Panc1 (cell line): ENCODE results near the gene WDR89. TPM values are rescaled to one million over a fixed set of nuclear protein-coding genes. Genes with fewer than 3 reads are reported as not detected.

Experiments used
- ATAC-seq: fragments of 200-7000 bp; cut with Tn5 transposase; 2 replicates; pipeline ENCODE4 v1.9.1; 2020; ENCODE audit warnings: mild to moderate bottlenecking, moderate library complexity
- BruUV-seq: library from RNA; stranded (reverse); fragments of 400-500 nt; replicated peaks from 2 replicates; lab custom pipeline; 2021; lab: Mats Ljungman, UMichigan
- CTCF ChIA-PET: fragments of 300-600 bp; sonication (Branson Sonifier 250); formaldehyde crosslinking; loops from one replicate; lab custom pipeline; 2022; ENCODE audit warnings: antibody characterized with exemption; lab: Charles Lee
- POLR2A ChIA-PET: fragments of 300-600 bp; sonication (Branson Sonifier 250); formaldehyde crosslinking; loops from one replicate; lab custom pipeline; 2022; ENCODE audit warnings: antibody characterized with exemption; lab: Charles Lee
- DNase-seq: peaks from one replicate; pipeline ENCODE4 v3.0.0-alpha.2; 2010; ENCODE audit warnings: low read depth, low spot score
- H3K27ac ChIP-seq: 2 replicates; pipeline ENCODE4 v1.5.1; 2011; ENCODE audit warnings: mild to moderate bottlenecking, low read length, inconsistent platforms
- H3K27me3 ChIP-seq: fragments of 200-500 bp; sonication (Bioruptor generic); 2 replicates; pipeline ENCODE4 v1.6.0; 2014; ENCODE audit warnings: low read length, inconsistent platforms; ENCODE audit not compliant: control insufficient read depth, insufficient read depth
- H3K36me3 ChIP-seq: fragments of 200-500 bp; sonication (Bioruptor generic); 2 replicates; pipeline ENCODE4 v1.5.1; 2014; ENCODE audit warnings: inconsistent platforms, mild to moderate bottlenecking, low read length, moderate library complexity; ENCODE audit not compliant: control insufficient read depth, insufficient read depth
- H3K4me1 ChIP-seq: 2 replicates; pipeline ENCODE4 v1.5.1; 2011; ENCODE audit warnings: inconsistent platforms, mild to moderate bottlenecking, low read length, moderate library complexity; ENCODE audit not compliant: control insufficient read depth, insufficient read depth
- H3K4me3 ChIP-seq, 2 experiments: 2 replicates each; pipeline ENCODE4 v1.5.1; 2011 to 2012; ENCODE audit warnings: low read depth in 2 of 2, low read length in 2 of 2, mild to moderate bottlenecking in 2 of 2, inconsistent platforms in 1 of 2, moderate library complexity in 1 of 2
- H3K9me3 ChIP-seq: fragments of 200-500 bp; sonication (Bioruptor generic); 2 replicates; pipeline ENCODE4 v1.5.1; 2014; ENCODE audit warnings: low read depth, mild to moderate bottlenecking, inconsistent platforms, low read length, moderate library complexity; ENCODE audit not compliant: control insufficient read depth, insufficient read depth
- POLR2AphosphoS5 ChIP-seq: IDR thresholded peaks from 2 replicates; pipeline ENCODE4 v1.6.1; 2012; ENCODE audit warnings: mild to moderate bottlenecking, low read depth, low read length, moderate library complexity
- SIN3A ChIP-seq: IDR thresholded peaks from 2 replicates; pipeline ENCODE4 v1.6.1; 2012; ENCODE audit warnings: low read depth, mild to moderate bottlenecking, low read length, moderate library complexity, borderline replicate concordance; ENCODE audit not compliant: insufficient read depth
- TCF7L2 ChIP-seq: IDR thresholded peaks from 2 replicates; pipeline ENCODE4 v1.6.1; 2011; ENCODE audit warnings: mild to moderate bottlenecking, low read depth, low read length, inconsistent platforms
- in situ Hi-C: cut with HindIII; loops from 2 replicates; pipeline ENCODE4 v1.10.0; 2016; ENCODE audit warnings: low sequenced_read_pairs, low pct_unique_long_range_greater_than_20kb
- intact Hi-C: fragments of 100-400 bp; cut with micrococcal nuclease; formaldehyde crosslinking; loops from one replicate; pipeline ENCODE4 v1.10.0; 2022; ENCODE audit not compliant: unreplicated experiment
- total RNA-seq: library from RNA; stranded (reverse); gene quantifications from one replicate; pipeline ENCODE4 v1.2.1, GENCODE V29; 2021; ENCODE audit not compliant: unreplicated experiment
- TF ChIP-seq, protein P1 (sequence below): fragments of 450-650 bp; IDR thresholded peaks from 2 replicates; pipeline ENCODE4 v1.5.1; 2017; ENCODE audit warnings: mild to moderate bottlenecking
- TF ChIP-seq, protein P2 (sequence below), 2 experiments: IDR thresholded peaks; 2 replicates each; pipeline ENCODE4 v1.6.1; 2011 to 2012; ENCODE audit warnings: low read depth in 2 of 2, control low read depth in 1 of 2, low read length in 1 of 2, mild to moderate bottlenecking in 1 of 2, moderate library complexity in 1 of 2; ENCODE audit not compliant: insufficient read depth in 1 of 2

Gene WDR89
- total RNA-seq, 1 experiment from 2014 or later = 13.0 TPM

DNA sequence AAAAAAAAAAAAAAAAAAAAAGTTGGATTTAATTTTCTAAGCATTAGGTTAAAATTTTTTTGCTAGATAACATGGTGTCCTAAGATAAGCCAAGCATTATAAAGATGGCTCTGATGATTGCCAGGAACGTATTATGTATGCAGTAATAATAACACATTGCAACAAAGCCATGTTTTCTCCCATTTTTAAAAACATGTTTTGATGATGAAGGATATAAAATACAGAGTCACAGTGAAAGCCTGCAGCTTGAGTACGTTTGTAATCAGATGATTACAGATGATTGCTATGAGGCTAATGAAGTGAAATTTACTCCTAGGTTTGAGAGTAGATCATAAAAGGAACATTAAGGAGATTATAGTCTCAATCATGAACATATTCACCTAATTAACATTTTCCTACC lies 13.3 kb upstream of the WDR89 start:
- ChIA-PET POLR2A (interaction anchor here (0.6 kb wide), 1 partner anchor 869 kb away, joined by 11 read pairs; no protein-coding TSS in a partner anchor), CTCF (no interaction called here)
- Histone ChIP-seq H3K4me1 (no peaks in the 10 kb centered on the region), H3K4me3 (no peak overlapping the region), H3K9me3 (no peaks in the 10 kb centered on the region), H3K27me3 (no peaks in the 10 kb centered on the region), H3K27ac (no peak overlapping the region), H3K36me3 (no peaks in the 10 kb centered on the region)
- no TSS peak for BruUV-seq
- TF ChIP-seq TCF7L2 (no peak), POLR2AphosphoS5 (no peak), SIN3A (no peak)
- TF ChIP-seq, protein P1, sequence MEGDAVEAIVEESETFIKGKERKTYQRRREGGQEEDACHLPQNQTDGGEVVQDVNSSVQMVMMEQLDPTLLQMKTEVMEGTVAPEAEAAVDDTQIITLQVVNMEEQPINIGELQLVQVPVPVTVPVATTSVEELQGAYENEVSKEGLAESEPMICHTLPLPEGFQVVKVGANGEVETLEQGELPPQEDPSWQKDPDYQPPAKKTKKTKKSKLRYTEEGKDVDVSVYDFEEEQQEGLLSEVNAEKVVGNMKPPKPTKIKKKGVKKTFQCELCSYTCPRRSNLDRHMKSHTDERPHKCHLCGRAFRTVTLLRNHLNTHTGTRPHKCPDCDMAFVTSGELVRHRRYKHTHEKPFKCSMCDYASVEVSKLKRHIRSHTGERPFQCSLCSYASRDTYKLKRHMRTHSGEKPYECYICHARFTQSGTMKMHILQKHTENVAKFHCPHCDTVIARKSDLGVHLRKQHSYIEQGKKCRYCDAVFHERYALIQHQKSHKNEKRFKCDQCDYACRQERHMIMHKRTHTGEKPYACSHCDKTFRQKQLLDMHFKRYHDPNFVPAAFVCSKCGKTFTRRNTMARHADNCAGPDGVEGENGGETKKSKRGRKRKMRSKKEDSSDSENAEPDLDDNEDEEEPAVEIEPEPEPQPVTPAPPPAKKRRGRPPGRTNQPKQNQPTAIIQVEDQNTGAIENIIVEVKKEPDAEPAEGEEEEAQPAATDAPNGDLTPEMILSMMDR = no peak
- TF ChIP-seq, protein P2, sequence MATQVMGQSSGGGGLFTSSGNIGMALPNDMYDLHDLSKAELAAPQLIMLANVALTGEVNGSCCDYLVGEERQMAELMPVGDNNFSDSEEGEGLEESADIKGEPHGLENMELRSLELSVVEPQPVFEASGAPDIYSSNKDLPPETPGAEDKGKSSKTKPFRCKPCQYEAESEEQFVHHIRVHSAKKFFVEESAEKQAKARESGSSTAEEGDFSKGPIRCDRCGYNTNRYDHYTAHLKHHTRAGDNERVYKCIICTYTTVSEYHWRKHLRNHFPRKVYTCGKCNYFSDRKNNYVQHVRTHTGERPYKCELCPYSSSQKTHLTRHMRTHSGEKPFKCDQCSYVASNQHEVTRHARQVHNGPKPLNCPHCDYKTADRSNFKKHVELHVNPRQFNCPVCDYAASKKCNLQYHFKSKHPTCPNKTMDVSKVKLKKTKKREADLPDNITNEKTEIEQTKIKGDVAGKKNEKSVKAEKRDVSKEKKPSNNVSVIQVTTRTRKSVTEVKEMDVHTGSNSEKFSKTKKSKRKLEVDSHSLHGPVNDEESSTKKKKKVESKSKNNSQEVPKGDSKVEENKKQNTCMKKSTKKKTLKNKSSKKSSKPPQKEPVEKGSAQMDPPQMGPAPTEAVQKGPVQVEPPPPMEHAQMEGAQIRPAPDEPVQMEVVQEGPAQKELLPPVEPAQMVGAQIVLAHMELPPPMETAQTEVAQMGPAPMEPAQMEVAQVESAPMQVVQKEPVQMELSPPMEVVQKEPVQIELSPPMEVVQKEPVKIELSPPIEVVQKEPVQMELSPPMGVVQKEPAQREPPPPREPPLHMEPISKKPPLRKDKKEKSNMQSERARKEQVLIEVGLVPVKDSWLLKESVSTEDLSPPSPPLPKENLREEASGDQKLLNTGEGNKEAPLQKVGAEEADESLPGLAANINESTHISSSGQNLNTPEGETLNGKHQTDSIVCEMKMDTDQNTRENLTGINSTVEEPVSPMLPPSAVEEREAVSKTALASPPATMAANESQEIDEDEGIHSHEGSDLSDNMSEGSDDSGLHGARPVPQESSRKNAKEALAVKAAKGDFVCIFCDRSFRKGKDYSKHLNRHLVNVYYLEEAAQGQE (IDR thresholded peaks at IDR 0.05; ENCODE audit: insufficient read depth in 1 of 2, low read depth in 2 of 2, low read length in 1 of 2) = no peak
- ATAC-seq (no peak), DNase-seq (no peak)
- in situ Hi-C loops (no loop called here), intact Hi-C loops (no loop called here)

DNA sequence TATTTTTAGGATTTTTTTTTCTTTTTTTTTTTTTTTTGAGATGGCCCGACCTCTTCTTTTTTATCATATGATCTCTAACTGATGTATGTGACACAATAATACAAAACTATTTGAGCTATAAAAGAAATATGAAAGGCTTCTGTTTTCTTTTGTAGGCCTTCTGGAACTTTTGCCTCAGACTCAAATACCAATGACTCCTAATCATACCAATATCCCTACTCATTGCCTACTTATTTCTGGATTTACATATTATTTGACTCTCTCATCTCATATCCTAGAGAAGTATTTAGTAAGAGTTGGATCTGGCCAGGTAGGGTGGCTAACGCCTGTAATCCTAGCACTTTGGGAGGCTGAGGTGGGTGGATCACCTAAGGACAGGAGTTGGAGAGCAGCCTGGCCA lies 12.7 kb upstream of the WDR89 start:
- ChIA-PET POLR2A (interaction anchor here (0.6 kb wide), 1 partner anchor 869 kb away, joined by 11 read pairs; no protein-coding TSS in a partner anchor), CTCF (interaction anchor here (0.7 kb wide), 1 partner anchor 19 kb away, joined by 11 read pairs; no protein-coding TSS in a partner anchor)
- Histone ChIP-seq H3K36me3 (no peaks in the 10 kb centered on the region), H3K4me3 (no peak overlapping the region), H3K27me3 (no peaks in the 10 kb centered on the region), H3K27ac (no peak overlapping the region), H3K4me1 (no peaks in the 10 kb centered on the region), H3K9me3 (no peaks in the 10 kb centered on the region)
- no peak for DNase-seq
- no peak for ATAC-seq
- in situ Hi-C loops = no loop called here
- no peak for TF ChIP-seq TCF7L2
- TF ChIP-seq, protein P2 (IDR thresholded peaks at IDR 0.05; ENCODE audit: insufficient read depth in 1 of 2, low read depth in 2 of 2, low read length in 1 of 2) = no peak
- TF ChIP-seq POLR2AphosphoS5 = no peak
- TF ChIP-seq, protein P1 = no peak
- no peak for TF ChIP-seq SIN3A
- intact Hi-C loops = no loop called here
- no TSS peak for BruUV-seq
